GM21786 (cell line): ENCODE results near the gene SATB1.
A peak's percentile ranks its signal among the peaks of the same experiment; 100 is the strongest.

ENCODE experiments used
- ATAC-seq: cut with Tn5 transposase; IDR thresholded peaks from one replicate; pipeline ENCODE4 v1.9.1; 2021; ENCODE audit not compliant: unreplicated experiment

Gene SATB1

GRCh38 chr3:18432752-18433151 lies 7.6 kb upstream of the SATB1 start:
- no peak for ATAC-seq

DNA sequence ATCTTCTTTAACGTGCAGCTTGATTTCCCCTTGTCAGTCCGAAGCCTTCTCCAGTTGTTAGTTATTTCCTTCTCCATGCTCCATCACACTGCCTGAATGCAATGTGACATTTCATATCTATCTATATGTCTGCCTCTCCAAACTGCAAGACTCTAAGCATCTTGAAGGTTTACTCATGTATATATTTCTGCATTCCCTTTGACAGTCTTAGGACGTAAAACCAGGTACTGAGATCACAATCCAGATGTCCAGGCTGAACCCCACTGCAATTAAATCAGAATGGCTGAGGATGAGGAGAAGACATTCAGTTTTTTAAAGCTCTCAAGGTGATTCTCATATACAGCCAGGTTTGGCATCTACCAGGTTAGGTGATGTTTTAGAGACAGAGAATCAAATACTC lies 6.1 kb upstream of the SATB1 start:
- no peak for ATAC-seq

GRCh38 chr3:18428991-18429745 lies 4.0 kb upstream of the SATB1 start:
- no peak for ATAC-seq

DNA sequence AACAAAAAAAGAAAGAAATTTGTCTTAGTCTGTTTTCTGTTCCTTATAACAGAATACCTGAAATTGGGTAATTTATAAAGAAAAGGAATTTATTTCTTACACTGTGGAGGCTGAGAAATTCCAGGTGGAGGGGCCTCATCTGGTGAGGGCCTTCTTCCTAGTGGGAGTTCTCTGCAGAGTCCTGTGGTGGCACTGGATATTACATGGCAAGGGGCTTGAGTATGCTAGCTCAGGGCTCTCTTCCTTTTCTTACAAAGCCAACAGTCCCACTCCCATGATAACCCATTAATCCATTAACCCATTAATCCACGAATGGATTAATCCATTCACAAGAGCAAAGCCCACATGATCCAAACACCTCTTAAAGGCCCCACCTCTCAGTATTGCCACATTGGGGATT lies 2.9 kb upstream of the SATB1 start:
- ATAC-seq: no peak

DNA sequence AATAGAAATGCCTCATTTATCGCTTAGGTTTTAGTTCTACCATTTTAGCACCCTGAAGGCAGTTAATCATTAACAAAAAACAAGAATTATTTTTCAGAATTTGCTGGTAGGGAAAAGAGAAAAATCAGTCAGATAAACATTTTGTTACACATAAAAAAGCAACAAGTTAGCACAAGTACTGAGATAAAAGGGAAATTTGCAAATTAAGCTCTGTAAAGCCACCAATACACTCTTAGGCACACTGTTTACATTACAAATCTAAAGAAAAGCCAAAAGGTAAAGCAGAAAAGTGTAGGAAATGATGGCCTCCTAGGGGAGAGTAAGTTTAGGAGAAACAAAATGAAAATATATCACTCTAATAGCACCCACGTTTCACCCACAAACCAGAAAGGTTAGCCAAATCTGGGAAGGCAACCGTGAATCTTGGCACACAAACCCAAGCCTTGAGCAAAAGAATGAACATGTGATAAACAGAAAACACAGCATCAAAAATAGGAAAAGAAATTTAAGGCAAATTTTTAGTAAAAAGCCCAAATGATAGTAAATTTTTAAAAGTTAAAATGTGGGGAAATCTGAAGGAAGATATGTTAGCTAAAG lies 1.6 kb upstream of the SATB1 start:
- ATAC-seq: no peak

DNA sequence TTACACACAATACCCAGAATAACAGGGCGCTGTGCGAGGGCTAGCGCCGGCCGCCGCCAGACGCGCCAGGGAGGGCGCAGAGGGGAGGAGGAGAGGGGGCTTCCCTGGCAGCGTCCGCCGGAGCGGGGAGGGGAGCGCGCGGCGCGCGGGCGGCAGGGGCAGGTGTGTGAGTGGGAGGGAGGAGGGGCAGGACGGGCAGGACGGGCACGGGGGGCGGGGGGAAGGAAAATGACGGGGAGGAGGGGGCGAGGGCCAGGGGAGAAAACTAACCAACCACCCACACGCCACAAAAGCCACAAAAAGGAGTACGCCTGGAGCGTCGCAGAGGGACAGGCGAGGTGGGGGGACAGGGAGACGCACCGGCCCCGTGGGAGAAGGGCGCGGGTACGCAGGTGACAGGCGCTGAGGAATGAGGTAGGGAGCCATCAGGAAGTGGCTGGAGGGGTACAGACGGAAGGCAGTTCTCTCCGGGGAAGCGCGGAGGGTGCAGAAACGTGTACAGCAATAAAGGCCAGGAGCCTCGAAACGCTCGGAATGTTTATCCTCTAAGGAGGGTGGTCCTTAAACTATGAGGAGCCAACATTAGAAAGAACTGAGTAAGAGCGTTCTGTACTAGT lies 610 bp upstream of the SATB1 start:
- ATAC-seq: no peak

- ATAC-seq: no peak
Observed at GRCh38 chr3:18424213-18424728, 868 bp downstream of the SATB1 start.

DNA sequence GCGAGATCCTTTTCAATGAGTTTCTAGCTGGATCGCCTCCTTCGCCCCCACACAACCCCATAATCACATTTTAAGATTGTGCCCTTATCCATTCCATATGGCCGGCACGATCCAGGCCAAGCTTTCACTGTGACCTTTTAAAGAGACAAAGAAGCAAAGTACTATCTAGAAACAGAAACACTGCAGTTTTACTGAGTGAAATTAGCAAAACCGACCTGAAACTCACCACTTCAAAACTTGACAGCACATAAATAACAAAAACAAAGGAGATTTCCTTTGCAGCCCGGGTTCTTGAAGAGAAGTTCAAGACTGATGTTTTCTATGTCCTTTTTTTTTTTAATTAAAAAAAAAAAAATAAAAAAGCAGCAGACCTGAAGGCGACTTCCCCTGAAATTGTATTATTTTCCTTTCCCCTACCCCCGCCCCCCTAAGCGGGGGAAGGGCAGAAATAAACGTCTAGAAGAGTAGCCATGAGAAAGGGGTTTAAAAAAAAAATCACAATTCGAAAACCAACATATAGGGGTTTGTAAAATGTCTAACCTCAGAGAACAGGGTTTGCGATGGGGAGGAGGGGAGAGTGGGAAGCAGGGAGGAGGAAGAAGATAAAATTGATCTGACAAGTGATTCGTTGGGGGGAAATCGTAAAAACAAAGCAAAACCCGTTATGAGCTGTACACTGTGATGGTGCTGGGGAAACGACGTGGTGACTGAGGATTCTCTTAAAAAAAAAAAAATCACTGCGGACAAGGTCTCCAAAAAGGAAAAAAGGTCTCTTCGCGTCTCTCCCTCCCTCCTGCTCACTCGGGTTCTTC lies 1.5 kb downstream of the SATB1 start:
- ATAC-seq: peak; percentile 85

- no peak for ATAC-seq
Observed at GRCh38 chr3:18422972-18423371, 2.2 kb downstream of the SATB1 start.

GRCh38 chr3:18420555-18420954 lies 4.6 kb downstream of the SATB1 start:
- no peak for ATAC-seq

- ATAC-seq: no peak
Observed at GRCh38 chr3:18419232-18419631, 5.9 kb downstream of the SATB1 start.

- no peak for ATAC-seq
Observed at GRCh38 chr3:18417904-18418572, 7.1 kb downstream of the SATB1 start.

DNA sequence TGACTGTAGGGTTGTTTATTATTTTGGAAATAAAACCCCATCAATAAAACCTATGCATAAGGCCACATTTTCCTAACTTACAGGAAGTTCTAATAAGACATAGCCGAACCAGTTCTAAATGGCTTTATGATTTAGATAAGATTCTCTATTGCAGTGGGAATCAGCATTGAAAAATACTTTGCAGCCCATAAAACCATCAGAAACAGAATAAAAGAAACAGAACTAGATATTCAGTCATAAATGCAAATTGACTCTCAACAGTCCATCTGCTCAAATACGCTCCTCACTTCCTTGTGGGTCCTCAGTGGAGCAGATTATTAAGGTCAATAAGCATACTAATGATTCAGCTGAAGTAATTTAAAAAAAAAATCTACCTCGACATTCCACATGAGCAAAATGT lies 8.8 kb downstream of the SATB1 start:
- ATAC-seq: no peak

- ATAC-seq: no peak
Observed at GRCh38 chr3:18415839-18416238, 9.3 kb downstream of the SATB1 start.

GRCh38 chr3:18415167-18415566 lies 10.0 kb downstream of the SATB1 start:
- no peak for ATAC-seq

DNA sequence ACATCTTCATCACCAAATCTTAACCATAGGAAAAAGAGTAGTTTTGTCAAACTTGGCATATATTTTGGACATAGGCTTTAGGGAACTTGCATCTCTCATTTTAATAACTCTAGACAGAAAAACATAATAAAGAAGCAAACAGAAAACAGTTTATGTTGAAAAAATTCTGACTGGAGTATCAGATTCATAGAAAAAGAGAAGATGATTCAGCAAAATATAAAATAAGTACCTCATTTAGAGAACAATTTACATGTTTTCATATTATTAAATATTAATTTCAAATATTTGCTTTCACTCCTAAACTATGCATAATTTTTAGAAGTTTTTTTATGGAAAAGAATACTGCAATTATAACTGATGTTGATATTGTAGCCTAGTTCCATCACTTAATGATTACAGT lies 12.5 kb downstream of the SATB1 start:
- ATAC-seq: no peak

DNA sequence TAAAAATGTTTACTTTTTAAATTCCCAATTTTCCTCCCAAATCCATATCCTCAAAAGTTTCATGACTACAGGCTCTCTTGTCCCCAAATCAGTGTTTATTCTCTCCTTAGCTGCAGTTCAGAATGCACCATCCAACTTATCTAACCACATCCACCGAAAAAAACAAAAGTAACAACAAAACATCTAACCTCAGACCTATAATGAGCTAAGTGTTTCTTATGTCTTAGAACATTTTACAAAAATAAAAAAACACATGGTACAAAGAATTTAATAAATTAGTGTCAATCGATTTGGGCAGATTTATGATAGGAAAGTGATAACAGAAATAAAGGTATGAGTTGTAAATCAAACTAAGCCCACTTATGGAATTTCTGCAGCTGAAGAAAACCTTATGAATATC lies 13.6 kb downstream of the SATB1 start:
- ATAC-seq: no peak

DNA sequence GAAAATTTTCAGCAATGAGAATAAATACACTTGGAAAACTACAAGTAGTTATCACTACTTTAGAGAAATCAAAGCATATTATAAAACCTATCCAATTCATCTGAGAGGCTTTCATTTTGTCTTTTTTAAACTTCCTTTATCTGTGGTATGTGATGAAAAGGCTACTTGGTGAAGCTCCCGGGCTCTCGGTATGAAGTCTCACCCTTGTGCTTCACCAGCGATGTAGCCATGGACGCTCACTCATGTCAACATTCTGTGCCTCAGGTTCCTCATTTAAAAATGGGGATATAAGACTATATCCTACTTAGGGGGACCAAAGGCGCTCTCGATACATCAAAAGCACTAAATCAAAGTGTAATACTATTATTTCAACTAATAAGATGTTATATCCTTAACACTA lies 14.9 kb downstream of the SATB1 start:
- ATAC-seq: no peak

- ATAC-seq: no peak
Observed at GRCh38 chr3:18409266-18409665, 15.9 kb downstream of the SATB1 start.

DNA sequence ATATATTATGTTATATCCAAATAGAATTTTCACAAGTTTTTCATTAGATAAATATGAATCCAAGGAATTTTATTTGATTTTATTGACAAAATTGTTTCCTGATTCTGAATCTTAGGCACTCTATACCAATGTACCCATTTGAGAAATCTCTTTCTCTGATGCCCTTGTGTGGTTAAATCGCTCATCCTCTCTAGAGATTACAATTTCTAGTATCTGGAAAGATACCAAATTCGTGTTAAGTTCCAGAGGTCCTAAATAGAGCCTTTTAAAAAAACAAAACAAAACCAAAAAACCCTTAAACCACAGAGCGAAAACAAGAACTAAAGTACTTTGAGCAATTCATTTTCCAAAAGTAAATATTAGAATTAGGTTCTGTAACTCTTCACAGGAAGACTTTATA lies 20.0 kb downstream of the SATB1 start:
- no peak for ATAC-seq

DNA sequence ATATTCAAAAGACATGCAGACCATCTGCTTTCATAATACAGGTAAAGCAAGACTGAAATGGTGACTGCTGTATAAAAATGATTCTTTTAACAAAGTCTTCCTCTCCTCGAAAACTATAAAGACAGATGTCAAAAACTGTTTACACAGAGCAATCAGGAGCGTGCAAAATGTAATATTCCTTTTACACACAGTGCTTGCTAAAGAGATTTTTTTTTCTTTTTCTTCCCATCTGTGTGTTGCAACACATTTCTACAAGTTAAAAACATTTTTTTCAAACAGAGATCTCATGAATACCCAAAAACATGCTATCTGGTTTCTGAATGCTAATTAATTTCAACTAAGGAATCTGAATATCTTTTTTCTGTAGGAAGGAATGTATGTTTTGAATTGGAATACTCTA lies 22.1 kb downstream of the SATB1 start:
- ATAC-seq: no peak
